Measurements from ENCODE around the gene MDFIC2.
"Not testable (repeated sequence)": the region's sequence is repeated elsewhere in the genome, so short reads cannot be mapped to it uniquely, and the experiment has no call there.

The MDFIC2 gene

DNA sequence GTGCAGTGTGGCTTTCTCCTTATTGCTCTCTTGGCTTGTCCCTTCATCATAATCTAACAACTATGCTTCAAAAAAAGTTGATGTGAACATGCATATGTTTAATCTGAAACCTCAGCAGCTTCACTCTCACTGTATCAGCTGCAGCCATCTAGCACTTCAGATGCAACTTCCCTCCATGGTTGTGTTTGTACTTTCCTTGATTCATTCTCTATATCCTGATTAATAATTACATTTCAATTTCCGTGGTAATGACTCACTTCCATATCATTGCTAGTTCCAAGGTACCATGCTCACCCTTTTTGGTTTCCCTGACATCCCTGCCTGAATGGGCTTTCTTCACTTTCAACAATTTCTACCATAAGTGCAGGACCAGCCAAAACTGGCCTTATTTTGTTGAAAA lies 51.2 kb downstream of the MDFIC2 start:
- DNase-seq (ENCODE audit: low read depth in 2 of 3, low spot score in 1 of 3), result no peak

DNA sequence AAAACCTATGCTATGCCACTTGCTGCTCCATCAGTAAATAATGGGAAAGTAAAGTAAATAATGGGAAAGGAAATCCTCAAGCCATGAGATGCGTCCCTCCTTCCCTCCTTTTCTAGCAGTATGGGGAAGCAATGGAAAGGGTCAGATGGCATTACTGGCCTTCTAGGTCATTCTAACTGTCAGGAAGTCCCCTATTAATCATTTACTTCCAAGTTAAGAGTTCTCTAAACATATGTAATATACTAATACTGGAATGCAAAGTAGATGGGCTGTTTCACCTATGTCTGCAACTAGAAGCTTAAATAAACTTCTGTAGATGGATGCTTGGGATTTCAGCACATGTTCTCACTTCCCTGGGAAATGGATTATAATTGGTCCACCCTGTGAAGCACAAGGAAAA lies 55.9 kb downstream of the MDFIC2 start:
- DNase-seq (ENCODE audit: low read depth in 2 of 3, low spot score in 1 of 3), result no peak

DNA sequence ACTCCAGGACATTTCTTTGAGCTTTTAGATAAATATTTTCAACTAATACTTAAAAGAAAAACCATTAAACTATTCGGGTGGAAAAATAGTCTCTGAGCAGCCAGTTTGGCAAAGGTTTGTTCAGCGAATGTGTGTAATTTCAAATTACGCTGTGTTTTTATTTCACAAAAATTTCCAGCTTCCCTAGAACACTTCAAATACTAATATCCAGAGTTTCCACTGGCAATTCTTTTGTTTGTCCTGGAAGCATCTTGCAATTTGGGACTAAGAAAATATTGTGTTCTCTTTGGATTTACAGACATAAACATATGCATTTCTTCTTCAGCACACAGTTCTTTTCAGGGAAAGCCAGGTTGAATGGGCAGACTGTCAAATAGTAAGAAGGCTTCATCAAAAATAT lies 61.9 kb downstream of the MDFIC2 start:
- DNase-seq (ENCODE audit: low read depth in 2 of 3, low spot score in 1 of 3), result no peak

DNA sequence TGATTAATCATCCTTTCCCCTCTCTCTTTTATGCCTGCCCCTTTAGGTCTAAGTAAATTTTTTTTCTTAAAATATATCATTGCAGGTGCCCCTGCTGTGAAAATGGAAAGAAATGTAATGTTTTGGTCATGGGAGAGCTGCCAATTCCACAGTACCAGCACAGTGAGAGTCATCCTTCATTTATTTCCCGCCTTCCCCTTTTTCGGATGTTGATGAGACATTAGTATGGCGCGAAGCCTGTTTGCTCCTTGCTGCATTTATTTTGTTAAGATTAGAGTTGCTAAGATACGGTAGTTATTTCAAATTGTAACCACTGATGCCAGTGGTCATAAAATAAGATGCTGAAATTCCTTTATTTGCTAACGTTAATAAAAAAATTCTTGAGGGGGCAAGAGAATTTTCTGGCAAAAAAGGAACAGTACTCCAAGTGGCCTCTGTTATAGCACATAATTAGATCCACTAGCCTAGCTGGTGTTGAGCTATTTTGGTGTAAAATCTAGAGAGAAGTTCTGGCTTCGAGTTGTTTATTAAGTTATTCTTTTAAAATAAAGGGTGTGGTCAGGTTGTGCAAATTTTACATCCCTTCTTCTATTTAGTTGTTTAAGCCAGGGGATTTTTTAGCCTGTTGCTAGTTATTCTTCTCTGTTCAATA lies 62.8 kb downstream of the MDFIC2 start:
- DNase-seq (ENCODE audit: low read depth in 2 of 3, low spot score in 1 of 3), result no peak

DNA sequence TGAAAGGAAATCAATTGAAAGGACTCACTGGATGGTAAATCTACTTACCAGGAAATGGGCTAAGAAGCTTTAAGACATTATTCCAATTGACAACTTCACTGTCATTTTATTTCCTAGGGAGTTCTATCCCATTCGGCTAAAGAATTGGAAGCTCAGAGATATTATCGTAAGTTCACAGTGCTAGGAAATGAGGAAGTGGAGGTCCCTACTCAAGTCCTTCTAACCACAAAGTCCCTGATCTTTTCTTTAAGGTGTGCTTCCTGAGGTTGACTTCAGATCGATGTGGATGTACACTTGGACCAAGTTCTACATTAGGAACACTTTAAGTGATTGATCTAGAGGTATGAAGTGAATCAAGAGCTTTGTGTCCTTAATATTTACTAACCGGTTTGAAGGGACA lies 63.6 kb downstream of the MDFIC2 start:
- DNase-seq (ENCODE audit: low read depth in 2 of 3, low spot score in 1 of 3), result no peak

DNA sequence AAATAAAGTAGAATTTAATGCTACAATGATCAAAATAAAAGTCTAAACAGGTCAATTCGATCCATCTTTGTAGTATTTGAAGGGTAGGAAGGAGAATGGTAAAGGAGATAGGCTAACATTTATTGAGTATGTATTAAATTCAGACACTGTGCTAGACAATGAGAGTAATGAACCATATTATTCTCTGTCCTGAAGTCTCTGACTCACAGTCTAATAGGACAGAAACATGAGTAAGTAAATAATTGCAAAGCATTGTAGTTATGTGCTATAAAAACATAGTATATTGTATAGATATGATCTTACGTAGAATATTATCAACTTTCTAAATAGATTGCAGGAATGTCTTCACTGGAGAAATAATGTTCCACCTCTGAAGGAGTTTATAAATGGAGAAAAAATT lies 64.5 kb downstream of the MDFIC2 start:
- DNase-seq (ENCODE audit: low read depth in 2 of 3, low spot score in 1 of 3), result no peak

DNA sequence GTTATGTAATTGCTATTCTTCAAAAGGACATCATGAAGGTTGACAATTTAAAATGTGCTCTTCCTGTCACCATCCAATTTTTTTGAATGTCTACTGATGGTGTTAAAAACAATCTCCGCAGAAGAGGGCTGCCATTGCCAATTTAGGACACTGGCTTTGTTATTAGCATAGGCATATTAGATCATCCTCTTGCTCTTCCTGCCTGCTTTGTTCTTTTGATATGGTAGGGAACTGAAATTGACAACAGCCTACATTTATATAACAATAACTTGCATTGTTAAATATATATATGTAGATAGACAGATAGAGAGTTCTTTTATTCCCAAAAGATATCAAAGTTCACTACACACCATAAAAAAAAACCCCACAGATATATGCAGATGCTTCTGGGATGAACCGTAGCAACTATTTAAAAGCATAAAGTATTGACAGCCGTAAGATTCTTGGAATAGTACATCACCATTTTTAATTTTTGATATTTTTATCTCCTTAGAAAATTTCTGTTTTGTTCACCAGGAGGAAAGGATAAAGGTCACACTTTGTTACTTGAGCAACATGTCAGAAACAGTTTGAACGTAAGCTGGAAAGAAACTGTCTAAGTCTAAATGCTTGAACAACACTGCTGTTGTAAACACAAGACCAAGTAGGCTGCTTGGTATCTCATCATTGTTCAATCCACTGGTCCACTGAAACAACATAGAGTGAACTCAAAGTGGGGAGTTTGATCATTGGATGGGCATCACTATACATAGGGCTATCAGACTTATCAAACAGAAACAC lies 66.5 kb downstream of the MDFIC2 start:
- DNase-seq (ENCODE audit: low read depth in 2 of 3, low spot score in 1 of 3), result no peak

DNA sequence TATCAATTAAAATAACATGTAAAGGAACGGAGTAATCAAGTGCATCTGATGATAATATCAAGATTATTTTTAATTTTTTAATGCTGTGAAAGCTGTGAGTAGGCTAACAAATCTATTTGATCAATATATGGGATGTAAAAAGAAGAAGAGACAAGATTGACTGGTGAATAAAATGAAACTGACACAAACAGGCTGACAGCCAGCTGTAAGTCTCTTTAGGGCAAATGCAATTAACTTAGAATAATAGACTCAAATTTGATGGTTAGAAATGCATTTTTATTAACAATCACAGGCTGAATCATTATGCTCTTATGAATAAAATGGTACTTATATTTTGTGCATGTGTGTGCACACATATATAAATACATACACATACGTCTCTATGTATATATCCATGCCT lies 68.0 kb downstream of the MDFIC2 start:
- no peak for DNase-seq (ENCODE audit: low read depth in 2 of 3, low spot score in 1 of 3)

DNA sequence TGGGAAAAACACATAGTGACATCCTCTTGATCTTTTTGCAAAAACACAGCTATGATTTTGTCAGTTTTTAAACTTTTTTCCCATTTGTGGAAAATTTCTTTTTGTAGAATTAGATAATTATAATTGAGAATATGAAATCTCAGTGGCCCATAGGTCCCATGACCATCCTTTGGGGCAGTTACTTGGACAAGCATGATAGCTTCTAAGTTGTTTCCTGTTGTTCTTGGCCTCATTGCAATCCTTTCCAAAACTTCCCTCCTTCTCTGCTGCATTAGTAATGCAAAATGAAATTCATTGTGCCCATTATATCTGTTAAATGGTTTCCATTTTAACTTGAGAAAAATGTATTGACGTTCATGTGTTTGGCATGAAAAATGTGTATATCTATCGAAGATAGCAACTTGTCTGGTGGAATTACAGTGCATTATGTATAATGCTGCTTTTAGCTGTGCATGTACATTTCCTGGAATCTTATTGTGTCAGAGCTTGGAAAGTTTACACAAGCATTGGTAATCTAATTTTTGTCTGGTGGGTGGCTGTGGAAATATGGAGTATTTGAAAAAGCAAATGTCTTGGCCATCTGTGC lies 70.0 kb downstream of the MDFIC2 start:
- no peak for DNase-seq (ENCODE audit: low read depth in 2 of 3, low spot score in 1 of 3)

DNA sequence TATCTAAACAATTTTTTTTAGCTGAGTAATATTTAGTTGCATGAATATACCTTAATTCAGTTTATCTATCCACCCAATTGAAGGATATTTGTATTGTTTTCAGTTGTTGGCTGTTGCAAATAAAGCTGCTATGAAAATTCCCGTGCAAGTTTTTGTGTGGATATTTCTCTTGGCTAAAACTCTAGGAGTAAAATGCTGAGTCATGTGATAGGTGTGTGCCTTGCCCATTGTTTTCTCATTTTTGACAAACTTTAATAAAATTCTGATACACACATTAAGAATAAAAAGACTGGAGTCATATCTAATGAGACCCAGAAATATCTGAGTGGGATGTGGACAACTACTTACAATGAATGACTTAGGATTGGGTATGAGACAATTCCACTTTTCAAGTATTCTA lies 78.6 kb downstream of the MDFIC2 start:
- no peak for DNase-seq (ENCODE audit: low read depth in 2 of 3, low spot score in 1 of 3)

DNA sequence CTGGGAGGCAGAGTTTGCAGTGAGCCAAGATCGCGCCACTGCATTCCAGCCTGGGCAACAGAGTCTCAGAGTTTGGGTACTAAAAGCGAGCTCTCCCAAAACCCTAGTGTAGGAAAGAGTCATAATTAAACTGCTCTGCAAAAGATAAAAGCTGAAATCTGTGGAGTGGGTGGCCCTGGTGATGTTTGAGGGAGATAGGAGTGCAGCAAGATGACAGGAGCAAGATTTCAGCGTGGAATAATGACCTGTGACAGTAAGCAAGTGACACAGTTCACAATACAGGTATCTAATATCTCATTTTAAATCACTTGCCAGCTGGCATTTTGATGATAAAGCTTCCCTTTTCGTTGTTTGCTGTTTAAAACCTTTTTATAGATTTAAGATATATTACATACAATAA lies 79.3 kb downstream of the MDFIC2 start:
- no peak for DNase-seq (ENCODE audit: low read depth in 2 of 3, low spot score in 1 of 3)

DNA sequence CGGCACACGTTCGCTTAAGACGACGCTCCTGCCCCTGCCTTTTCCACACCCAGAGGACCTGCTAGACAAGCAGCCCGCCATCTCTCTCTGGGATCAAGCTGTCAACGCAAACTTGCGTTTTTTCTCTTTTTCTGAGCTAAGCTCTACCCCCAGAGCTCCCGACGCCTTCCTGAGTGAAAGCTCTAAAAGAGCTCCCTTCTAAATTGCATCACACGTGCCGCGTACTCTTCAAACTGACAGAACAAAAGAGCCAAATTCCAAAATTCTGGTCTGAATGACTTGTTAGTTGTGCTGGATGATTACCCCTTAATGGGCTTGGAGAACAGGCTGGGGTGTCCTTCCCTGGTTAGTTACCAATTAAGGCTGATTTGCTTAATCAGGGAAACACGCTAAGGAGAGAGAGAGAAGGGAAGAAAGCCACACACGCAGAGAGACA lies 81.2 kb downstream of the MDFIC2 start:
- no peak for DNase-seq (ENCODE audit: low read depth in 2 of 3, low spot score in 1 of 3)

DNA sequence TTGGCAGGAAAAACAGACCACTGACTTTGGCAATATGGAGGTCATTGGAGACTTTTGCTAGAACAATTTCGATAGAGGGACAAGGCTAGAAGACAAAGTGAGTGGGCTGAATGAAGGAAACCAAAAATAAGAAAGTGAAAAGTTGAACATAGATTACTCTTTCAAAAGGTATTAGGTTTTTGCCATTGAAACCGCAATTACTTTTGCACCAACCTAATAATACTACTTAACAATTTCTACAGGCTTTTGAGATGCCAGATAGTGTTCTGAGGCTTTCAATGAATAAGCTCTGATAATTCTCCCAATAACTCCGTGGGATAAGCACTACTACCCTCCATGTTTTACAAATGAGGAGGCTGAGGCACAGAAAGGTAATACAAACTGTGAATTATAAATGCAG lies 85.0 kb downstream of the MDFIC2 start:
- no peak for DNase-seq (ENCODE audit: low read depth in 2 of 3, low spot score in 1 of 3)

DNA sequence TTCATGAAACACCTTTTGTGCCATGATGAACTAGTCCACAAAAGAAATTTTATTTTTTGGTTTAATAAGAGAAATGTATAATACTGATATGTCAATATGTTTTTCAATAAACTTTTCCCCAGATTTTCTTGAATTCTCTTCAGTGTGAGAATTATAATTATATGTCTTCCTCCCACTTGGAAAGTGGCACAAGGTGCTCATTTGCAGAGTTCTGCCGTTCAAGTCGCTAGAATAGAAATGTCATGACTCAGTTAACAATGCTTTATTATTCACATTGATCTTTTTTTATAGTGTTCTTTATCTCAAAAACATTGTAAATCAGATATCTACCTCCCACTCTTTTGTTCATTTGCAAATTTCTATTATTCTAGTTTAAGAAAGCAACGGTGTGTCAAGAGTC lies 87.3 kb downstream of the MDFIC2 start:
- DNase-seq (ENCODE audit: low read depth in 2 of 3, low spot score in 1 of 3), result no peak

DNA sequence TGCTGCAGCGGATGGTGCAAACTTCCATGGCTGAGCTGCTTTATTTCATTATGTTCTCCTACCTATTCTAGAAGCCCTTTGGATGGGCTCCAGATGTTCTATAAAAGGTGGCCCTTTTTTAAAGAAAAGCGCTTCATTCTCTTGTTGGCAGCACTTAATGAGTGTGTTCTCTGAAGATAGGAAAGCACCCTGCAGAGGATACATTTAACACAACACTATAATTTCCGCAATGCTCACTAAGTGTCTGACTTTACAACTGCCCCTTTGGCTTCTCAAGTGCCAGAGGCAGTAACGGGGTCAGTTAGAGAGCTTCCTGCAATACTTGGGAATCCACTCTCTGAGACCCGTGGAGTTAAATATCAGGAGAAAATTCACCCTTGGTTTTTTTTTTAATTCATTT lies 88.1 kb downstream of the MDFIC2 start:
- DNase-seq (ENCODE audit: low read depth in 2 of 3, low spot score in 1 of 3), result no peak

DNA sequence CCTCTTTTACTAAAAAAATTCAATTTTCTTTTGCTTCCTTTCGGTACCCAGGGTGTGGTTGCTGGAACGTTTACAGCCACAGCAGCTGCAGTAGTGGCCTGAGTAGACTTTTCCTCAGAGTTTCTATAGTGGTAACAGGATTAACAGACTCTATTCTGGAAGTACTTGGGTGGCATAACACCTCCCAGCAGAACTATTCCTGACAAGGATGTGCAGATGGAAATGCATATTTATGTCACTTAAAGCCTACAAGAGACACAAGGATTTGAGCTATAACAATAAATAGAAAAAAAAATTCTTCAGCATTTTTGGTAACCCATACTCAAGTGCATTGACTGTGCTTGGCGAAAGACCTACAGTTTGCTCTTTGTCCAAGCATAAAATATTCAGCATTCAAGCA lies 94.0 kb downstream of the MDFIC2 start:
- DNase-seq (ENCODE audit: low read depth in 2 of 3, low spot score in 1 of 3), result no peak

DNA sequence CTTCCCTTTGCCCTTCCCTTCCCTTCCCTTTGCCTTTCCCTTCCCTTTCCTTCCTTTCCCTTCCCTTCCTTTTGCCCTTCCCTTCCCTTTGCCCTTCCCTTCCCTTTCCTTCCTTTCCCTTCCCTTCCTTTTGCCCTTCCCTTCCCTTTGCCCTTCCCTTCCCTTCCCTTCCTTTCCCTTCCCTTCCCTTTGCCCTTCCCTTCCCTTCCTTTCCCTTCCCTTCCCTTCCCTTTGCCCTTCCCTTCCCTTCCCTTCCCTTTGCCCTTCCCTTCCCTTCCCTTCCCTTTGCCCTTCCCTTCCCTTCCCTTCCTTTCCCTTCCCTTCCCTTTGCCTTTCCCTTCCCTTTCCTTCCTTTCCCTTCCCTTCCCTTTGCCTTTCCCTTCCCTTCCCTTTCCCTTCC lies 101.2 kb downstream of the MDFIC2 start:
- DNase-seq (ENCODE audit: low read depth in 2 of 3, low spot score in 1 of 3), result not testable (repeated sequence)

DNA sequence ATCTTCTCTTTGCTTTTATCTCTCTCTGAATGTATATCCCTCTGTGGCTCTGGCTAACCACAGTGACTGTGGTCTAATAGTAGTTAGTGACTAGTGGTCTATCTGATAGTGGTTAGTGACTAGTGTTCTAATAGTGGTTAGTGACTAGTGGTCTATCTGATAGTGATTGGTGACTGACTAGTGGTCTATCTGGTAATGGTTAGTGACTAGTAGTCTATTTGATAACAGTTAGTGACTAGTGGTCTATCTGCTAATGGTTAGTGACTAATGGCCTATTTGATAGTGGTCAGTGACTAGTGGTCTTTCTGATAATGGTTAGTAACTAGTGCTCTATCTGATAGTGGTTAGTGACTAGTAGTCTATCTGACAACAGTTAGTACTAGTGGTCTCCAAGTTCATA lies 110.5 kb downstream of the MDFIC2 start:
- DNase-seq (ENCODE audit: low read depth in 2 of 3, low spot score in 1 of 3), result no peak

DNA sequence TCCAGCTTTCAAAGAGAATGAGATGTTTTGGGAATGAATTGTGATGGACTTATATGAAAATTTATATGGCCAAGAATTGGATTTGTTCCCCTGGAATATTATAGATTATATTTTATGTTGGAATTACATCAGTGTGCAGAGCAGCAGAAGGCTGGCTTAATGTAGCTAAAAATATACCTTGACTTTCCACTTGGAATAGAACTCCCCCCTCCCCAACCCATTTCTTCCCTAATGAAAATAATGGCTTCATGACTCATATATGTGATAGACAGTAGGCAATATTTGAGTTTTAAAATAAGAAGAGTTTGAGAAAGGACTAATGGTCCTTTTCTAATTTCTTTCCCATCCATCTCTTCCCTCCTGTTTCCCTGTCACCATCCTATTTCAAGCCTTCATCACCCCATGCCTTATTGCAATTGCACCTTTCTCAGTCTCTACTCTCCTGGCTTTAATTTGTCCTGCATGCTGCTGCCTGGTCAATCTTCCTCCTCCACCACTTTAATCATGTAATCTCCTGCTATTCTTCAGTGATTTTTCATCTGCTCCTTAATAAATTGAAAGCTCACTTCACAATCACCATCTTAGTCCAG lies 122.5 kb downstream of the MDFIC2 start:
- no peak for DNase-seq (ENCODE audit: low read depth in 2 of 3, low spot score in 1 of 3)

DNA sequence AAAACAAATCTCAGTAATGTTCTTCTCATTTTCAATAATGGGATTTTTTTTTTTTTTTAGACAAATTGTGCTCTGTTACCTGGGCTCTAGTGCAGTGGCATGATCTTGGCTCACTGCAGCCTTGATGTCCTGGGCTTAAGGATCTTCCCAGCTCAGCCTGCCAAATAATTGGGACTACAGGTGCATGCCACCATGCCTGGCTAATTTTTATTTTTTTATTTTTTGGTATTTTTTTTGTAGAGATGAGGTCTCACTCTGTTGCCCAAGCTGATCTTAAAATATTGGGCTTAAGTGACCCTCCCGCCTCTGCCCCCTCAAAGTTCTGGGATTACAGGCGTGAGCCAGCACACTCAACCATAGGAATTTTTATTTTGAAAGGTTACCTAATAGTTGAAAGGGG lies 126.2 kb downstream of the MDFIC2 start:
- DNase-seq (ENCODE audit: low read depth in 2 of 3, low spot score in 1 of 3), result no peak

DNA sequence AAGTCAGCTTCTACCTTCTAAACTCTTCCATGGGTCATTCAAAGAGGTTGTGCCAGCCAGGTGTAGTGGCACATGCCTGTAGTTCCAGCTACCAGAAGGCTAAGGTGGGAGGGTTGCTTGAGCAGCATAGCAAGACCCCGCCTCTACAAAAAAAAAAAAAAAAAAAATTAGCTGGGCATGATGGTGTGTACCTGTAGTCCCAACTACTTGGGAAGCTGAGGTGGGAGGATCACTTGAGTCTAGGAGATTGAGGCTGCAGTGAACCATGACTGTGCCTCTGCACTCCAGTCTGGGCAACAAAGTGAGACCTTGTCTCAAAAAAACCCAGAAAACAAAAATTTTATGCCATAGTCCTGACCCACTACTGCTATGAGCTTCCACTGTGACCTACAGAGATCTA lies 126.8 kb downstream of the MDFIC2 start:
- no peak for DNase-seq (ENCODE audit: low read depth in 2 of 3, low spot score in 1 of 3)

DNA sequence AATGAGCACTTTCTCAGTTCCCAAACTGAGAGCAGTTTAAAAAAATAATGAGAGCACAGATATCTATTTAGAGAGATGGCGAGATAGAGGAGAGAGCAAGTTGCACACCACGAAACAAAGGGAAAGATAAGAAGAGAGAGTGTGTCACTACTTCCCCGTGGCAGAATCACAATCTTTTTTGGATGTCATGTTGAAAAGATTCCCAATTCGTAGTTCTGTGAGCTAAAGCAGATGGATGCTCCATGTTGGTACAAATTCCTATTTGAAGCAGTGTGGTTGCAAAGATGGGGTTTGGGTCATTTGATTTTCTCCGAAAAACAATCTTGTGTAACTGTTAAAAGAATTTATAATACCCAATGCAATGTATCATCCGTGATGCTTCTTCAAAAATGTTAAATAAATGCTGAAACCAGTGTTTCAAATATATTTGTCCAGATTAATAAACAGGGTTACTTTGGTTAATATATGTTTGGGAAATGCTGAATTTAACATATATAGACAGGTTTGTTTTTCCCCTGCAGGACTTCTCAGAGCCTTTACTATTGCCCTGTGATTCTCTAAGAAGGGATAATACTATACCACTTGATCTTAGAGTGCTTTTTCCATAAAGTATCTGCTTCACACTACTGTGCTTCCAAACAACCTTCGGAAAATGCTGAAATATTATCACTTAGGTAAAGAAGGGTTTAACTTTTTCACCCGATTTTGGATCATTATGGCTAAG lies 128.5 kb downstream of the MDFIC2 start:
- no peak for DNase-seq (ENCODE audit: low read depth in 2 of 3, low spot score in 1 of 3)

Data from stimulated activated CD4-positive, alpha-beta T cell treated with anti-CD3 and anti-CD28 coated beads, Interleukin-12 subunit alpha, Interleukin-12 subunit beta, amount 100 ng/mL, for 48 hours (primary cell).